HCT116 (cell line): ENCODE measurements around the gene MAP4K2.

ENCODE experiments used
- EZH2 ChIP-seq: fragments of 200-600 bp; sonication (generic); IDR thresholded peaks from 2 replicates; pipeline ENCODE4 v1.6.1; 2017; ENCODE audit warnings: antibody characterized with exemption, mixed run types
- POLR2A ChIP-seq: IDR thresholded peaks from 2 replicates; pipeline ENCODE4 v1.7.0; 2011; ENCODE audit warnings: borderline replicate concordance; ENCODE audit not compliant: insufficient read depth, insufficient read length; ENCODE audit errors: extremely low read depth
- POLR2AphosphoS5 ChIP-seq: IDR thresholded peaks from 2 replicates; pipeline ENCODE4 v1.6.1; 2011; ENCODE audit warnings: mild to moderate bottlenecking, low read depth, low read length, moderate library complexity
- RAD21 ChIP-seq: IDR thresholded peaks from 2 replicates; pipeline ENCODE4 v1.6.1; 2012; ENCODE audit warnings: low read depth, mild to moderate bottlenecking
- REST ChIP-seq: IDR thresholded peaks from 2 replicates; pipeline ENCODE4 v1.6.1; 2012; ENCODE audit warnings: low read depth
- SP1 ChIP-seq: IDR thresholded peaks from 2 replicates; pipeline ENCODE4 v1.6.1; 2012; ENCODE audit warnings: low read depth
- TF ChIP-seq, protein P1 (sequence below), 3 experiments: fragments of 200-600 bp in 1 of 3; sonication (generic) in 1 of 3; IDR thresholded peaks in 2 of 3; conservative IDR thresholded peaks in 1 of 3; 2 replicates each; pipeline ENCODE4 v1.5.1; 2012 to 2017; ENCODE audit warnings: low read depth in 2 of 3, low read length in 2 of 3, antibody characterized with exemption in 1 of 3, borderline replicate concordance in 1 of 3, control low read depth in 1 of 3, mild to moderate bottlenecking in 1 of 3, mixed read lengths in 1 of 3, mixed run types in 1 of 3, moderate library complexity in 1 of 3; ENCODE audit not compliant: insufficient read depth in 1 of 3
- TF ChIP-seq, protein P2 (sequence below): IDR thresholded peaks from 2 replicates; pipeline ENCODE4 v1.6.1; 2012

GRCh38 chr11:64742087-64742888 lies 60.7 kb downstream of the MAP4K2 start:
- TF ChIP-seq, protein P1, sequence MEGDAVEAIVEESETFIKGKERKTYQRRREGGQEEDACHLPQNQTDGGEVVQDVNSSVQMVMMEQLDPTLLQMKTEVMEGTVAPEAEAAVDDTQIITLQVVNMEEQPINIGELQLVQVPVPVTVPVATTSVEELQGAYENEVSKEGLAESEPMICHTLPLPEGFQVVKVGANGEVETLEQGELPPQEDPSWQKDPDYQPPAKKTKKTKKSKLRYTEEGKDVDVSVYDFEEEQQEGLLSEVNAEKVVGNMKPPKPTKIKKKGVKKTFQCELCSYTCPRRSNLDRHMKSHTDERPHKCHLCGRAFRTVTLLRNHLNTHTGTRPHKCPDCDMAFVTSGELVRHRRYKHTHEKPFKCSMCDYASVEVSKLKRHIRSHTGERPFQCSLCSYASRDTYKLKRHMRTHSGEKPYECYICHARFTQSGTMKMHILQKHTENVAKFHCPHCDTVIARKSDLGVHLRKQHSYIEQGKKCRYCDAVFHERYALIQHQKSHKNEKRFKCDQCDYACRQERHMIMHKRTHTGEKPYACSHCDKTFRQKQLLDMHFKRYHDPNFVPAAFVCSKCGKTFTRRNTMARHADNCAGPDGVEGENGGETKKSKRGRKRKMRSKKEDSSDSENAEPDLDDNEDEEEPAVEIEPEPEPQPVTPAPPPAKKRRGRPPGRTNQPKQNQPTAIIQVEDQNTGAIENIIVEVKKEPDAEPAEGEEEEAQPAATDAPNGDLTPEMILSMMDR (IDR thresholded peaks at IDR 0.05 in 2 of 3, conservative IDR thresholded peaks at IDR 0.05 in 1 of 3; ENCODE audit: borderline replicate concordance in 1 of 3, insufficient read depth in 1 of 3, low read depth in 2 of 3, low read length in 2 of 3): no peak
- TF ChIP-seq REST: no peak
- no peak for TF ChIP-seq POLR2AphosphoS5
- TF ChIP-seq EZH2: no peak
- no peak for TF ChIP-seq SP1
- TF ChIP-seq, protein P2, sequence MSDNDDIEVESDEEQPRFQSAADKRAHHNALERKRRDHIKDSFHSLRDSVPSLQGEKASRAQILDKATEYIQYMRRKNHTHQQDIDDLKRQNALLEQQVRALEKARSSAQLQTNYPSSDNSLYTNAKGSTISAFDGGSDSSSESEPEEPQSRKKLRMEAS: no peak
- no peak for TF ChIP-seq RAD21
- no peak for TF ChIP-seq POLR2A
